ENCODE data around the gene HTR5A.

- TF ChIP-seq CTCF (IDR thresholded peaks at IDR 0.05) (no peak), EP300 (IDR thresholded peaks at IDR 0.05) (no peak), POLR2AphosphoS5 (IDR thresholded peaks at IDR 0.05) (no peak)
Measured at GRCh38 chr7:155064186-155064585, 5.9 kb upstream of the HTR5A start.
